Renal cortical epithelial cell (primary cell): ENCODE measurements around the gene LRP10. TPM values are rescaled to one million over a fixed set of nuclear protein-coding genes. Genes with fewer than 3 reads are reported as not detected.

Experiments used
- DNase-seq: peaks from one replicate; pipeline ENCODE4 v3.0.0-alpha.2; 2011; ENCODE audit warnings: low read depth
- total RNA-seq: library from RNA; depleted of rRNA; stranded (reverse); fragments of >200 nt; gene quantifications from 2 replicates; pipeline ENCODE4 v1.2.3, GENCODE V29; 2014

Gene LRP10
- total RNA-seq, 1 donor from 2014 or later = 268 TPM

DNA sequence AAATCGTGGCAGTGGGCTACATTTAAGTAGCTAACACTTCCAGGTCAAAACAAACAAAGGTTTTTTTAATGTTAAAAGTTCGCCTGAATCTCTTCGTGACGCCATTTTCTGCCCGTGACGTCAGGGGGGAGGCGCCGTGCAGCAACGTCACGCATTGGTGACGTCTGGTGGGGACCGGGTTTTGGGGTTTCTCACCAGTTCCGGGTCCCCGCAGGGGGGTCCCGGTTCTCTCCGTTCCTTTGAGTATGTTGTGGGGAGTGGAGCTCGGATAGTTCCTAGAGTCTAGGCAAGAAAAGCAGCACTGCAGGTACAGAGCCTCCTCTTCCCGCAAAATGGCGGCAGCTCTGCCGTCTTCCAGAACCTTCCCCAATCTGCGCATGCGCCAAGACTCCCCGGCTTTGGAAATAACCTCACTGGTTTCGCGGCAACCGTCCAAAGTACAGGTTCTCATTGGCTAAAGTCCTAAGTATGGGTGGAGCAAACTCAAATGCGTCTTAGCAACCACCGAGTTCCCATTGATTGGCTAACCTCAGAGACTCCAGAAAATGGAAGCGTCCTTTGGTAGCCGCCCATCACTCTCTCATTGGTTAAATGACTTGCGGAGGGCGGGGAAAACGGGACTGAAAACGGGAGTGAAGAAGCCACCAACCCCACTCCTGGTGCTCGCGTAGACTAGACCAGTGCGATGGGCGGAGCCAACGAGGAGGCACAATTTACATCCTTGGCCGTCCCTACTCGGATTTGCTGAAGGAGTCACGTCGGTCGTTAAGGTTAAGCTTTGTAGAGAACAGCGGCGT, 47.5 kb downstream of the LRP10 start, which contains the start of gene RBM23:
Gene RBM23 (minus strand): TSS at position 346 of the 797 bp plus-strand sequence.
- DNase-seq = peak; percentile 100

GRCh38 chr14:22919601-22919921, 48.0 kb downstream of the LRP10 start:
- DNase-seq = no peak

- DNase-seq = no peak
Measured at GRCh38 chr14:22920697-22921096, 49.2 kb downstream of the LRP10 start.

DNA sequence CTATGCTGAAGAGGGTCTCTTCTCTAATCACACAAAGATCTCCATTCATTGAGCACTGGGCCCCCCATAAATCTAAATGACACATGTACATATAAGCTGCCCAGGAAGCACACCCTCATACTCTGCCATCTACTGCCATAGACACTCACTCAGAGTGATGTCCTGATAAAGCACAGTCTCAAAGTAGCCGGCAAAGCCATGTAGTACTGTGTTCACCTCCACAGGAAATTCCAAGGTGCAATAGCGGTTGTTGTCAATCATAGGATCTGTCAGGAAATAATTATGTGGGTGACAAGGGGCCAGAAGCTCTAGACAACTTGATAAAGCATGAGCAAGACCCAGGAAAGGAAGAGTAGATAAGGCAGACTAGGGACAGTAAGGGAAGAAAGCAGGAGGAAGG, 50.8 kb downstream of the LRP10 start:
- no peak for DNase-seq

- no peak for DNase-seq
Measured at GRCh38 chr14:22923746-22924145, 52.2 kb downstream of the LRP10 start.

GRCh38 chr14:22925513-22925912, 54.0 kb downstream of the LRP10 start:
- no peak for DNase-seq

DNA sequence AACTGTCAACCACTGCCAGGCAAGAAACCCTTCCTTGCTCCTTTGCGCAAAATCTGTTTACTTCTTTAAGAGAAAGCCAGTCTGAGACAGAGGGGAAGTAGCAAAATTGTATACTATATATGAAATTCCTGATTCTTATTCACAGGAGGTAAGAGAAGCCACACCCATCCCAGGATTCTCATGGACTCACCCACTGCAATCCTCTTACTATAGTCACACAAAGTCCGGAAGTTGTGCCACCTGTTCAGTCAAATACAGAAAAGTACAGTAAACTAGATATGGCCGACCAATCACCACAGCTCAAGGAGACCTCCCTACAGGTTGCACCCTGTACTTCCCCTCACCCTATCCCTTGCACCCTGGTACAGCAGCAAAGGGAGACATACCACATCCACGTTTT, 54.8 kb downstream of the LRP10 start:
- peak; percentile 25 for DNase-seq

DNA sequence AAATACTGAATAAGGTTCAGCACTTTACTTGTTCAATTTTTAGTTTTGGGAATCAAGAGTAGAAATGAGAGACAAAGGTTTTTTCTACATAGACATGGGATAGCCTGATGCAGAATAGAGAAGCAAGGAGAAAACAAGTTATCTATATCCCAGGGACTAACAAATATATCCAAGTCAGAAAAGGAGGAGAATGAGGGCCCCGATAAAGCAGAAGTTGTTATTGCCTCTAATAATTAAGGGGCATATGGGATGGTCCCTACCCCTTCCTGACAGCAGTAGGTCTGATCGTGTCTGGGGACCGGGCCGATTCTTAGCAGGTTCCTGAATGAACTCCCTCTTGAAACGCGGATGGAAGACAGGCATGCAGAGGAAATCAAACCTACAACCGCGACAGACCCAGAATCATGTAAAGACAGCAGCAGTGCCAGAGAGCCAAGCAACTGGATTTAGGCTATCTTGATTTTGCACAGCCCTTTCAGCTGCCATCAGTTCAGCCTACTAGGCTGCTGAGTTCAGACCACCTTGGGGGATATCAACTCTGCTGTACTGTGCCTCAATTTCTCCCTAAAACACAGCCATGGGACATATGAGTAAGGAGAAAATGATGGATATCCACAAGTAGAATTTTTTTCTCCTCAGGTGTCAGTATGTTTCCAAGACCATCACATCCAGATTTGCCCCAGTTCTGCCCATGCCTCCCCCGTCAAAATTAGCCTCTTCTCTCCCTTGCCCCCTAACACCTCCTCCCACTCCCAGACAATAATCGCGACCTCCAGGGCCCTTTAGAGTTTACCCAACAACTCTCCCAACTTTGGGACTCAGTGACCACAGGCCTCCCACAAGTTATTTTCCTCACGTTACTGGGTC, 56.9 kb downstream of the LRP10 start:
- DNase-seq = no peak

DNA sequence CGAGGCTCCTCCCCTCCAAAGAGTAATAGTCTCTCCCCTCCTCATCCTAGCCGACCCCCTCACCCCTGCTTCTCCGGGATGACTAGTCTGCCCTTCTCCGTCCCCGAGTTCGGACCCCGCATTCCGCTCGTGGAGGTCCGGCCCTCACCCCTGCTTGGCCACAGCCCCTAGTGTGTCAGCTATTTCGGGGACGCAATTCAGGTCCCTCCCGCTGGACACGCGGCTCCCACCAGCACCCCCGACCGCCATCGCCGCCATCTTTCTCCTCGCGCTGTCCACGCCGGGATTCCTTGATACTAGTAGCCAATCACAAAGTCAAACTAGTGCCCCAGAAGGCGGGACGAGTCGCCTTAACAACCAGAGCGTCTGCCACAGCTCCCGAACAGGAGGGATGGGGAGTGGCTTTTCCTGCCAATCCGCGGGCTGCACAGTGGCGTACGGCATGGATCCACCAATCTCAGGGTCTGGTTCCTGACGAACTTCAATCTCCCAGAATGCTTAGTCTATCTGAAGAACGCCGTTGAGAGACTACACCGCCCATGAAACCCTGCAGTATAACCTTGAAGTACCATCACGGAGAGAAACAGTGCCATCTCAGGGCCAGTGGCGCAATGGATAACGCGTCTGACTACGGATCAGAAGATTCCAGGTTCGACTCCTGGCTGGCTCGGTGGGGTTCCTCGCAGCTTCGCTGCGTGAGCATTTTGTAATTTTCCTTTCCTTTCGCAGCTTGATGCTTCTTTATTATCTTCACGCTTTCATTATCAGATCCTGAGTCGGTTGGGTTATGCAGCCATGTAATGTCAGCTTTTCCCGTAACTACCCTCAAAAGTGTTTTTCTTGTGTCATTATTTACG, 57.8 kb downstream of the LRP10 start, which contains the start of gene PRMT5:
Gene PRMT5 (minus strand): TSS at position 273 of the 857 bp plus-strand sequence. CDS start 15 bp downstream, at position 258.
- DNase-seq = peak; percentile 99

GRCh38 chr14:22929961-22930364, 58.4 kb downstream of the LRP10 start:
- peak; percentile 74 for DNase-seq

Other genes starting within 250 kb of the LRP10 start
- 0.05 TPM in 1 of 2 replicates, not detected in the other for gene OR6J1, start 227.4 kb upstream of the LRP10 start, total RNA-seq
- gene OXA1L, start 105.1 kb upstream of the LRP10 start, total RNA-seq = 28.8 and 42.4 TPM in 2 replicates
- gene SLC7A7, start 56.3 kb upstream of the LRP10 start, total RNA-seq = 12.7 and 18.4 TPM in 2 replicates
- gene MRPL52, start 41.9 kb upstream of the LRP10 start, total RNA-seq = 17.1 and 61.1 TPM in 2 replicates
- 180 and 295 TPM in 2 replicates for gene MMP14, start 35.2 kb upstream of the LRP10 start, total RNA-seq
- under 0.01 and 0.20 TPM in 2 replicates for gene REM2, start 11.5 kb downstream of the LRP10 start, total RNA-seq
- 127 and 148 TPM in 2 replicates for gene RBM23, start 47.4 kb downstream of the LRP10 start, total RNA-seq
- gene PRMT5, start 57.6 kb downstream of the LRP10 start, total RNA-seq = 74.3 and 78.0 TPM in 2 replicates
- gene HAUS4, start 85.3 kb downstream of the LRP10 start, total RNA-seq = 17.2 and 36.8 TPM in 2 replicates
- gene AJUBA, start 110.8 kb downstream of the LRP10 start, total RNA-seq = 161 and 189 TPM in 2 replicates
- 6.3 and 16.2 TPM in 2 replicates for gene C14orf93, start 138.4 kb downstream of the LRP10 start, total RNA-seq
- 167 and 251 TPM in 2 replicates for gene PSMB5, start 163.2 kb downstream of the LRP10 start, total RNA-seq
- not detected in 2 replicates for gene PSMB11, start 170.5 kb downstream of the LRP10 start, total RNA-seq
- gene CDH24, start 185.8 kb downstream of the LRP10 start, total RNA-seq = 3.5 and 6.1 TPM in 2 replicates
- gene ACIN1, start 223.4 kb downstream of the LRP10 start, total RNA-seq = 34.0 and 103 TPM in 2 replicates
- 61.6 and 71.0 TPM in 2 replicates for gene C14orf119, start 223.8 kb downstream of the LRP10 start, total RNA-seq
- not detected in 2 replicates for gene CIROP, start 233.2 kb downstream of the LRP10 start, total RNA-seq
- gene CEBPE, start 247.5 kb downstream of the LRP10 start, total RNA-seq = not detected in 2 replicates